ENCODE data around the gene ALOXE3. TPM values are rescaled to one million over a fixed set of nuclear protein-coding genes. Genes with fewer than 3 reads are reported as not detected.

ALOXE3 gene
- total RNA-seq, 1 donor = not detected

DNA sequence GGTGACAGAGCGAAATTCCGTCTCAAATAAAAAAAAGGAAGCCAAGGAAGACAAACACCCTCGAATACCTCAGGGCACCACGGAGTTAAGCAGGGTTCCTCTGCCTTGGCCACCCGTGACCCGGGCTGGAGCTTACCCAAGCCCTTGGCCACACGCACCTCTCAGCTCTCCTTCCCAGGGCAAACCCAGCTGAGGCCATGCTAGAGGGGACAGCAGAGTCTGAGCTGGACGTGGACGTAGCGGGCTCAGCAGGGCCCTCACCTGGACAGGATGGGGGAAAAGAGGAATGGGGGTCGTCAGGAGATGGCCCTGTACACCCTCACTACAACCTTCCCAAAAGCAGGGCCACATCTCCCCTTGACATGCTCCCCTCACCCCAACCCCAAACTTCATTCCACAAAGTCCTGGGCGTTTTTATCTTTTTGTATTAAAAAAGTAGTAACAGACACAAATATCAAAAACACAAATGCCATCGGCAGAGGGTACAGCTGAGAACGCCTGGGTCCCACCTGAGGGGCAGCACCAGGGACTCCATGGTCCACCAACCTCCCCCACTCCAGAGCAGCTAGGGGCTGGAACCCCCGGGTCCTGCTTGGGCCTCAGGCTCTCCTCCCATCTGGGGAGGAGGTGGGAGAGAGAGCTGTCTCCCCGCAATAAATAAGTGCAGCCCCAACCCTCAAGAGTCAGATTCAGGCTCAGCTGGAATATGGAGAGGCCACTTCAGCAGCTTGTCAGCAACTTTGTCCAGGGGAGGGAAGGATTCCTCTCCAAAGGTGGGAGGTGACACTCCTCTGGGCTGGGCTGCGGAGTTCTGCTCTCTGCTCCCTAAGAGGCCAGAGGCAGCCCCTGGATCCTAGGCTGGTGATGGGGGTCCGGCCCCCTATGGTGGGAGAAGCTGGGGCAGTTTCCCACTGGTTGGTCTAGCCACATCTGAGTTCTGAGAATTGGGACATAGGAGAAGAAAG is 22.0 kb upstream of the ALOXE3 start:
- TF ChIP-seq, protein P1, sequence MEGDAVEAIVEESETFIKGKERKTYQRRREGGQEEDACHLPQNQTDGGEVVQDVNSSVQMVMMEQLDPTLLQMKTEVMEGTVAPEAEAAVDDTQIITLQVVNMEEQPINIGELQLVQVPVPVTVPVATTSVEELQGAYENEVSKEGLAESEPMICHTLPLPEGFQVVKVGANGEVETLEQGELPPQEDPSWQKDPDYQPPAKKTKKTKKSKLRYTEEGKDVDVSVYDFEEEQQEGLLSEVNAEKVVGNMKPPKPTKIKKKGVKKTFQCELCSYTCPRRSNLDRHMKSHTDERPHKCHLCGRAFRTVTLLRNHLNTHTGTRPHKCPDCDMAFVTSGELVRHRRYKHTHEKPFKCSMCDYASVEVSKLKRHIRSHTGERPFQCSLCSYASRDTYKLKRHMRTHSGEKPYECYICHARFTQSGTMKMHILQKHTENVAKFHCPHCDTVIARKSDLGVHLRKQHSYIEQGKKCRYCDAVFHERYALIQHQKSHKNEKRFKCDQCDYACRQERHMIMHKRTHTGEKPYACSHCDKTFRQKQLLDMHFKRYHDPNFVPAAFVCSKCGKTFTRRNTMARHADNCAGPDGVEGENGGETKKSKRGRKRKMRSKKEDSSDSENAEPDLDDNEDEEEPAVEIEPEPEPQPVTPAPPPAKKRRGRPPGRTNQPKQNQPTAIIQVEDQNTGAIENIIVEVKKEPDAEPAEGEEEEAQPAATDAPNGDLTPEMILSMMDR (IDR thresholded peaks at IDR 0.05; ENCODE audit: insufficient read depth, low read depth, low read length) = no peak
- DNase-seq (ENCODE audit: low read depth) = no peak
- no peak overlapping the region for H3K4me3 ChIP-seq (ENCODE audit: low read depth, low read length)

DNA sequence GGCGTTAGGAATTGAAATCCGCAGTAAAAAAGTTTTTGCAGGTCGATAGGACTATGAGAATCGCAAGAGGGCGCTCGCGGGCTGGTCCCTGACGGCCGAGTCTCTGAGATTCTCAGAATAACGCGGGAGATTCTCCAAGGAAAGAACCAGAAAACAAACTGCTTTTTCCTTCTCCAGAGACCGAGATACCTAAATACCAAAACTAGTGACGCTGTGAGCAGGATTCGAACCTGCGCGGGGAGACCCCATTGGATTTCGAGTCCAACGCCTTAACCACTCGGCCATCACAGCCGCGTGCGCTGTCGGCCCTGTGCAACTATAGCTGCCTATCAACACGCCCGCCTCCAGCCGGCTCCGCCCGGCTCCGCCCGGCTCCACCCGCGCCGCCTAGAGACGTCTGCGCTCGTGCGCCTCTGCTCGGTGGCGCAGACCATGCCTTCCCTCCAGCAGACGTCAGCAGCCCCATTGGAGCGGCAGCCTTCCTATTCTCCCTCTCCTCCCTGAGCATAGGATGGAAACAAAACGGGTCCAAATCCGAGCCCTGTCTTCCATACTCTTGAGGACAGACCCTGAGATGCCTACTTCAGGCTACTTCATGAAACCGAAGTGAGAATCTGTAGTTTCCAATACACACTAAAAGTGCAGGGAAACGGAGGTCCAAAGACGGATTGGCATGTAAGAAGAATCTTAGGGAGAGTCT is 20.5 kb upstream of the ALOXE3 start:
- peak; percentile 98 for DNase-seq (ENCODE audit: low read depth)
- H3K4me3 ChIP-seq (ENCODE audit: low read depth, low read length) = peak overlapping the region; percentile 50
- TF ChIP-seq, protein P1 (IDR thresholded peaks at IDR 0.05; ENCODE audit: insufficient read depth, low read depth, low read length) = peak; percentile 89

DNA sequence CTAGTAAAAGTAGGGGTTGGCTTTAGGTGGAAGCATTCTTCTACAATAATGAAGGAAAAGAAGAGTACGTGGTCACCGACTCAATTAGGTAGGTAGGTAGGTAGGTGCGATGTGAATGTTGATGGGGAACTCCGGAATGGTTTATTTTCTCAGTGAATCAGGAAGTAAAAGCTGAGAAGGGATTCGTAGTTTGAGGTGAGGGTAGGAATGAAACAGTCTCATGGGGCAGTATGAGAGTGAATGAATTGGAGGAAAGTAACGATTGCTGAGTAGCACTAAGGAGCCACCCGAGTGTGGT is 20.0 kb upstream of the ALOXE3 start:
- TF ChIP-seq, protein P1 (IDR thresholded peaks at IDR 0.05; ENCODE audit: insufficient read depth, low read depth, low read length) = no peak
- no peak for DNase-seq (ENCODE audit: low read depth)
- peak overlapping the region; percentile 47 for H3K4me3 ChIP-seq (ENCODE audit: low read depth, low read length)

DNA sequence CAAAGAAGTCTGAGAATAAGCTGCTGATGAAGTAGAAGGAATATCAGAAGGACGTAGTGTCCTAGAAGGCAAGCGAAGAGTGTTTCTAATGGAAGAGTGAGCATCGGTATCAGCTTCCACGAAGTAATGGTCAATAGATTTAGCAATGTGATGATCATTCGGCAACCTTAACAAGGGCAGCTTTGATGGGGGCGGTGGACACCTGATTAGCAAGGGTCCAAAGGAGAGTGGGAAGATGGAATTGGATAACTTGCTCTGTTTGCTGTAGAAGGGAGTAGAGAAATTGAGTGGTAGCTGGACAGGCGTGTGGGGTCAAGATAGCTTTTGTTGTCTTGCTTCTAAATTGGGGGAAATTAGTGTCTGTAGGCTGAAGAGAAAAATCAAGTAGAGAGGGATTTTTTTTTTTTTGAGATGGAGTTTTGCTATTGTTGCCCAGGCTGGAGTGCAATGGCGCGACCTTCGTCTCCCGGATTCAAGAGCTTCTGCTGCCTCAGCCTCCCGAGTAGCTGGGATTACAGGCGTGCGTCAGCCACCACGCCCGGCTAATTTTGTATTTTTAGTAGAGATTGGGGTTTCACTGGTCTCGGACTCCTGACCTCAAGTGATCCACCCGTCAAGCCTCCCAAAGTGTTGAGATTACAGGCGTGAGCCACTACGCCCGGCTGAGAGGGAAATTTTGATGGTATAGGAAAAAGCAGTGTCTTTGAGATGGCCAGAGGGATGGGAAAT is 19.5 kb upstream of the ALOXE3 start:
- DNase-seq (ENCODE audit: low read depth) = no peak
- H3K4me3 ChIP-seq (ENCODE audit: low read depth, low read length) = peak overlapping the region; percentile 47
- TF ChIP-seq, protein P1 (IDR thresholded peaks at IDR 0.05; ENCODE audit: insufficient read depth, low read depth, low read length) = no peak

DNA sequence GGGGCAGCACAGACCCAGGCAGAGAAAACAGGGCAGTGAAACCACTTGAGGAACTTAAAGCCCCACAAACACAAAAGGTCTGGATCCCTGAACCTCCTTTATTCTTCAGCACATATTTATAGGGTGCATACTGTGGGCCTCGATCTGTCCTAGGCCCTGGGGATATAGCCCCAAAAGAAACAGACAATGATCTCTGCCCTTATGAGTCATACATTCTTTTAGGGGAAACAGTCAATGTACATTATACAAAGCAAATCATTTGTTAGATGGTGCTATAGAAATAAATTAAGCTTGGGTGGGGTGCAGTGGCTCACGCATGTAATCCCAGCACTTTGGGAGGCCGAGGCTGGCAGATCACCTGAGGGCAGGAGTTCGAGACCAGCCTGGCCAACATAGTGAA is 15.6 kb upstream of the ALOXE3 start:
- TF ChIP-seq, protein P1 (IDR thresholded peaks at IDR 0.05; ENCODE audit: insufficient read depth, low read depth, low read length) = no peak
- H3K4me3 ChIP-seq (ENCODE audit: low read depth, low read length) = no peak overlapping the region
- DNase-seq (ENCODE audit: low read depth) = no peak

DNA sequence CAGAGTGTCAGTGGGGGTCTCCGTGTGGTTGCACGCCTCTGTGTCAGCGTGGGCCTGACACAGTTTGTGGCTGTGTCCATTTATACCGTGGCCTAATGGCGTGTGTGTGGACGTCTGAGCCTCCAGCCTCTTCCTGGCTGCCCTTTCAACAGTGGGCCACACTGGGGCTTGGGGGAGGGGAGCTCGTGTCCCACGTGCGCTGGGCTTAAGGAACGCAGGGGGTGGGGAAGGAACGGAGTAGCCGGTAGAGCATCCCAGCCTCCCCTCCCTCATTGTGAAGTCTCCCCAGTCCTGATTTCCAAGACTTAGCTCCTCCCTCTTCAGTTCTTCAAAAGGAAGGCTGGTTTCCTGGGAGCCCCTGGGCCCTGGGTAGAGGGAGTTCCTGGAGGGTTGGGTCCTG is 15.1 kb upstream of the ALOXE3 start:
- no peak overlapping the region for H3K4me3 ChIP-seq (ENCODE audit: low read depth, low read length)
- no peak for DNase-seq (ENCODE audit: low read depth)
- TF ChIP-seq, protein P1 (IDR thresholded peaks at IDR 0.05; ENCODE audit: insufficient read depth, low read depth, low read length) = no peak
